Activated naive CD4-positive, alpha-beta T cell treated with Interleukin-2 at 50 U/mL for 16 hours (primary cell): ENCODE data around the gene CD163L1.

Experiments used
- DNase-seq: peaks from one replicate; pipeline ENCODE4 v3.0.0-alpha.2; 2020

Gene CD163L1

DNA sequence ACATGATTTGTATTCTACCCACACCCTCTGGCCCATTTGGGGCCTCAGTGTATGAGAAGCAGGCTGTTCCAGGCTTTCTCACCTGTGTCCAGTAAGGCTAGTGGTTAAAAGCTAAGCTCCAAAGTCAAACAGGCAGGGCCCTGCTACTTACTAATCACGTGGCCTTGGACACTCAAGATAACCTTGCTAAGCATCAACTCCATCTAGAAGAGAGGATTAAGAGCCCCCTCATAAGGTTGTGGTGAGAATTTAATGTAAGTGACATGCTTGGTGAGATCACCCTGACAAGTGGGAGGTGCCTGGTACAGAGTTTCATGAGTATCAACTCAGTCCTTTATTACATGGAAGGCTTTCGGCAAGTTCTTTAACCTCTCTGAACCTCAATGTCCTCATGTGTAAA lies 122.3 kb downstream of the CD163L1 start:
- DNase-seq: no peak

- DNase-seq: no peak
These were observed 124.0 kb downstream of the CD163L1 start for GRCh38 chr12:7319930-7320329.

DNA sequence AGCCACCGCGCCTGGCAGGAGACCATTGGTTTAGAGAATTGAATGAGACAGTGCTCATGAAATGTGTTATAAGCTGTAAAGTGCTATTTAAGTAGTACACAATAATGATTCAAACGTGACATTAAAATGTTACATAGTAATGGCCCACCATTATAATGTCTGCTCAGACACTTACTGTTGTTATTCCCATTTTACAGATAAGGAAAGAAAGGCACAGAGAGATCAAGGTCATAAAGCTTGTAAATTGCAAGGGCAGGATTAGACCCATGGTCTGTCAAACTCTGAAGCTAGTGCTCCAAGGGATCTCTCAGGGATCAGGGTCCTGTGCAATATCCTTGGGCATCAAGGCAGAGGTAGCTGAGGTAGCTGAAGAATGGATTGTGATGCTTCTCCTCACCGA lies 133.9 kb downstream of the CD163L1 start:
- no peak for DNase-seq
